SK-N-MC (cell line): ENCODE measurements around the gene DENND1B.

ENCODE experiments used
- EZH2 ChIP-seq: fragments of 200-600 bp; sonication (generic); IDR thresholded peaks from one replicate; pipeline ENCODE4 v1.6.1; 2017; ENCODE audit warnings: antibody characterized with exemption
- POLR2AphosphoS5 ChIP-seq: IDR thresholded peaks from 2 replicates; pipeline ENCODE4 v1.6.1; 2012; ENCODE audit warnings: mild to moderate bottlenecking, low read depth, low read length, borderline replicate concordance

GRCh38 chr1:197496722-197497121 is 278.6 kb downstream of the DENND1B start:
- TF ChIP-seq EZH2 (no peak), POLR2AphosphoS5 (no peak)
